Mononuclear cell (primary cell): ENCODE measurements around the gene CLCN6. TPM values are rescaled to one million over a fixed set of nuclear protein-coding genes. Genes with fewer than 3 reads are reported as not detected.

Experiments
- H3K27me3 ChIP-seq: 2 replicates; pipeline ENCODE4 v1.6.0; 2011; ENCODE audit warnings: low read length, control low read depth; ENCODE audit not compliant: insufficient read depth
- H3K4me1 ChIP-seq: 2 replicates; pipeline ENCODE4 v1.5.1; 2011; ENCODE audit warnings: mild to moderate bottlenecking, low read length, control low read depth; ENCODE audit not compliant: insufficient read depth
- H3K4me3 ChIP-seq: 2 replicates; pipeline ENCODE4 v1.5.1; 2011; ENCODE audit warnings: mild to moderate bottlenecking, low read length, moderate library complexity
- H3K9me3 ChIP-seq: 2 replicates; pipeline ENCODE4 v1.5.1; 2011; ENCODE audit warnings: low read depth, mild to moderate bottlenecking, control low read depth, low read length
- total RNA-seq: library from RNA; depleted of rRNA; stranded (reverse); fragments of >200 nt; gene quantifications from one replicate; pipeline ENCODE4 v1.2.3, GENCODE V29; 2012

Gene CLCN6
- total RNA-seq, 1 donor: 7.8 TPM

GRCh38 chr1:11878891-11879190, 72.8 kb downstream of the CLCN6 start:
- Histone ChIP-seq H3K9me3 (no peaks in the 10 kb centered on the region), H3K4me3 (no peak overlapping the region), H3K4me1 (no peaks in the 10 kb centered on the region), H3K27me3 (no peaks in the 10 kb centered on the region)

- H3K4me1 ChIP-seq: no peaks in the 10 kb centered on the region
- no peaks in the 10 kb centered on the region for H3K27me3 ChIP-seq
- H3K4me3 ChIP-seq: no peak overlapping the region
- H3K9me3 ChIP-seq: no peaks in the 10 kb centered on the region
These were observed 73.6 kb downstream of the CLCN6 start for GRCh38 chr1:11879311-11880180.

- H3K27me3 ChIP-seq: no peaks in the 10 kb centered on the region
- H3K4me1 ChIP-seq: no peaks in the 10 kb centered on the region
- no peaks in the 10 kb centered on the region for H3K9me3 ChIP-seq
- no peak overlapping the region for H3K4me3 ChIP-seq
These were observed 74.2 kb downstream of the CLCN6 start for GRCh38 chr1:11880181-11880575.

GRCh38 chr1:11880911-11881748, 75.1 kb downstream of the CLCN6 start:
- H3K9me3 ChIP-seq: no peaks in the 10 kb centered on the region
- no peak overlapping the region for H3K4me3 ChIP-seq
- H3K27me3 ChIP-seq: no peaks in the 10 kb centered on the region
- H3K4me1 ChIP-seq: no peaks in the 10 kb centered on the region

GRCh38 chr1:11881749-11882441, 75.9 kb downstream of the CLCN6 start:
- Histone ChIP-seq H3K4me1 (no peaks in the 10 kb centered on the region), H3K9me3 (no peaks in the 10 kb centered on the region), H3K4me3 (no peak overlapping the region), H3K27me3 (no peaks in the 10 kb centered on the region)

- H3K27me3 ChIP-seq: no peaks in the 10 kb centered on the region
- no peaks in the 10 kb centered on the region for H3K9me3 ChIP-seq
- no peaks in the 10 kb centered on the region for H3K4me1 ChIP-seq
- H3K4me3 ChIP-seq: no peak overlapping the region
These were observed 77.0 kb downstream of the CLCN6 start for GRCh38 chr1:11882814-11883538.

- no peaks in the 10 kb centered on the region for H3K9me3 ChIP-seq
- no peaks in the 10 kb centered on the region for H3K27me3 ChIP-seq
These were observed 79.9 kb downstream of the CLCN6 start for GRCh38 chr1:11885916-11886315.

GRCh38 chr1:11886986-11887665, 81.1 kb downstream of the CLCN6 start:
- H3K9me3 ChIP-seq: no peaks in the 10 kb centered on the region
- no peaks in the 10 kb centered on the region for H3K4me1 ChIP-seq
- H3K4me3 ChIP-seq: no peak overlapping the region
- no peaks in the 10 kb centered on the region for H3K27me3 ChIP-seq

More at GRCh38 chr1:11885916-11886315, 79.9 kb downstream of the CLCN6 start:
- H3K4me3 ChIP-seq: no peak overlapping the region
- H3K4me1 ChIP-seq: no peaks in the 10 kb centered on the region

- Histone ChIP-seq H3K4me1 (no peaks in the 10 kb centered on the region), H3K4me3 (no peak overlapping the region), H3K9me3 (no peaks in the 10 kb centered on the region), H3K27me3 (no peaks in the 10 kb centered on the region)
These were observed 81.6 kb downstream of the CLCN6 start for GRCh38 chr1:11887666-11888007.

- peaks cover 1% of the 10 kb centered on the region for H3K4me1 ChIP-seq
These were observed 82.3 kb downstream of the CLCN6 start for GRCh38 chr1:11888206-11888876.

GRCh38 chr1:11888877-11889208, 82.9 kb downstream of the CLCN6 start:
- Histone ChIP-seq H3K4me1 (peaks cover 6% of the 10 kb centered on the region), H3K4me3 (no peak overlapping the region), H3K9me3 (no peaks in the 10 kb centered on the region)

More at GRCh38 chr1:11888206-11888876, 82.3 kb downstream of the CLCN6 start:
- no peak overlapping the region for H3K4me3 ChIP-seq
- no peaks in the 10 kb centered on the region for H3K27me3 ChIP-seq
- no peaks in the 10 kb centered on the region for H3K9me3 ChIP-seq

GRCh38 chr1:11891433-11892186, 85.6 kb downstream of the CLCN6 start:
- Histone ChIP-seq H3K4me1 (peaks cover 6% of the 10 kb centered on the region), H3K9me3 (no peaks in the 10 kb centered on the region), H3K27me3 (peaks cover 5% of the 10 kb centered on the region), H3K4me3 (no peak overlapping the region)

More at GRCh38 chr1:11888877-11889208, 82.9 kb downstream of the CLCN6 start:
- no peaks in the 10 kb centered on the region for H3K27me3 ChIP-seq
